Smooth muscle cell (in vitro differentiated cells): Measurements from ENCODE around the gene CDH4. TPM values are rescaled to one million over a fixed set of nuclear protein-coding genes. Genes with fewer than 3 reads are reported as not detected.

ENCODE experiments used
- DNase-seq: peaks from one replicate; lab custom pipeline; 2025; ENCODE audit not compliant: unreplicated experiment; lab: John Stamatoyannopoulos, UW
- H2AFZ ChIP-seq: fragments of 200-600 bp; sonication (generic); 2 replicates; pipeline ENCODE4 v1.6.0; 2016; ENCODE audit warnings: antibody characterized with exemption, low read depth, mild to moderate bottlenecking
- H3F3A ChIP-seq: fragments of 200-600 bp; sonication (generic); 2 replicates; pipeline ENCODE4 v1.6.0; 2017; ENCODE audit warnings: antibody characterized with exemption, low read depth
- H3K27ac ChIP-seq: fragments of 200-600 bp; sonication (generic); 2 replicates; pipeline ENCODE4 v1.5.1; 2016; ENCODE audit warnings: low read depth, mild to moderate bottlenecking
- H3K27me3 ChIP-seq: fragments of 200-600 bp; sonication (generic); 2 replicates; pipeline ENCODE4 v1.6.1; 2016; ENCODE audit warnings: low read depth, mild to moderate bottlenecking
- H3K36me3 ChIP-seq: fragments of 200-600 bp; sonication (generic); 2 replicates; pipeline ENCODE4 v1.5.1; 2016; ENCODE audit warnings: low read depth
- H3K4me1 ChIP-seq: fragments of 200-600 bp; sonication (generic); 2 replicates; pipeline ENCODE4 v1.5.1; 2016; ENCODE audit warnings: low read depth
- H3K4me2 ChIP-seq: fragments of 200-600 bp; sonication (generic); 2 replicates; pipeline ENCODE4 v1.6.0; 2016; ENCODE audit warnings: mild to moderate bottlenecking
- H3K4me3 ChIP-seq: fragments of 200-600 bp; sonication (generic); 2 replicates; pipeline ENCODE4 v1.5.1; 2016; ENCODE audit warnings: mild to moderate bottlenecking
- H3K79me2 ChIP-seq: fragments of 200-600 bp; sonication (generic); 2 replicates; pipeline ENCODE4 v1.6.0; 2016; ENCODE audit warnings: low read depth, mild to moderate bottlenecking
- H3K9ac ChIP-seq: fragments of 200-600 bp; sonication (generic); 2 replicates; pipeline ENCODE4 v1.6.0; 2016; ENCODE audit warnings: low read depth
- H3K9me3 ChIP-seq: fragments of 200-600 bp; sonication (generic); replicated peaks from 2 replicates; pipeline ENCODE4 v1.5.1; 2016; ENCODE audit warnings: low read depth
- H4K20me1 ChIP-seq: fragments of 200-600 bp; sonication (generic); 2 replicates; pipeline ENCODE4 v1.6.0; 2016; ENCODE audit warnings: low read depth
- WGBS: methylation state at CpG from one replicate; pipeline ENCODE4 v1.1.7; 2016; ENCODE audit warnings: low lambda C conversion rate; 5-methylcytosine and 5-hydroxymethylcytosine counted together
- polyA plus RNA-seq: library from polyadenylated mRNA; unstranded; fragments of >200 nt; fragmentation: Nextera tagmentation; extraction: Ambion mirVana; gene quantifications from 2 replicates; pipeline ENCODE4 v1.2.1, GENCODE V29; 2016
- total RNA-seq: library from RNA; depleted of rRNA; stranded (reverse); fragments of >200 nt; gene quantifications from 2 replicates; pipeline ENCODE4 v1.2.3, GENCODE V29; 2014
- TF ChIP-seq, protein P1 (sequence below): fragments of 200-600 bp; sonication (generic); IDR thresholded peaks from 2 replicates; pipeline ENCODE4 v1.5.1; 2017; ENCODE audit warnings: borderline replicate concordance, mild to moderate bottlenecking, antibody characterized with exemption; ENCODE audit not compliant: insufficient read depth, poor library complexity, severe bottlenecking

CDH4 gene
- total and polyA plus RNA-seq, 2 experiments from 2014 or later: 0.03 to 0.04 TPM

GRCh38 chr20:61859767-61860166 lies 607.7 kb downstream of the CDH4 start:
- H3K9me3 ChIP-seq: no peaks in the 10 kb centered on the region
- H3F3A ChIP-seq: no peaks in the 10 kb centered on the region
- no peaks in the 10 kb centered on the region for H3K79me2 ChIP-seq
- no peaks in the 10 kb centered on the region for H3K36me3 ChIP-seq
- H3K4me2 ChIP-seq: no peak overlapping the region
- WGBS: 92% methylated on average over 13 of the region's 13 CpGs
- H3K9ac ChIP-seq: no peak overlapping the region
- DNase-seq: no peak
- H4K20me1 ChIP-seq: no peaks in the 10 kb centered on the region
- H3K27me3 ChIP-seq: peaks cover 4% of the 10 kb centered on the region
- no peak overlapping the region for H3K4me3 ChIP-seq
- H3K4me1 ChIP-seq: no peaks in the 10 kb centered on the region
- H3K27ac ChIP-seq: no peak overlapping the region
- TF ChIP-seq, protein P1, sequence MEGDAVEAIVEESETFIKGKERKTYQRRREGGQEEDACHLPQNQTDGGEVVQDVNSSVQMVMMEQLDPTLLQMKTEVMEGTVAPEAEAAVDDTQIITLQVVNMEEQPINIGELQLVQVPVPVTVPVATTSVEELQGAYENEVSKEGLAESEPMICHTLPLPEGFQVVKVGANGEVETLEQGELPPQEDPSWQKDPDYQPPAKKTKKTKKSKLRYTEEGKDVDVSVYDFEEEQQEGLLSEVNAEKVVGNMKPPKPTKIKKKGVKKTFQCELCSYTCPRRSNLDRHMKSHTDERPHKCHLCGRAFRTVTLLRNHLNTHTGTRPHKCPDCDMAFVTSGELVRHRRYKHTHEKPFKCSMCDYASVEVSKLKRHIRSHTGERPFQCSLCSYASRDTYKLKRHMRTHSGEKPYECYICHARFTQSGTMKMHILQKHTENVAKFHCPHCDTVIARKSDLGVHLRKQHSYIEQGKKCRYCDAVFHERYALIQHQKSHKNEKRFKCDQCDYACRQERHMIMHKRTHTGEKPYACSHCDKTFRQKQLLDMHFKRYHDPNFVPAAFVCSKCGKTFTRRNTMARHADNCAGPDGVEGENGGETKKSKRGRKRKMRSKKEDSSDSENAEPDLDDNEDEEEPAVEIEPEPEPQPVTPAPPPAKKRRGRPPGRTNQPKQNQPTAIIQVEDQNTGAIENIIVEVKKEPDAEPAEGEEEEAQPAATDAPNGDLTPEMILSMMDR: no peak
- no peak overlapping the region for H2AFZ ChIP-seq

DNA sequence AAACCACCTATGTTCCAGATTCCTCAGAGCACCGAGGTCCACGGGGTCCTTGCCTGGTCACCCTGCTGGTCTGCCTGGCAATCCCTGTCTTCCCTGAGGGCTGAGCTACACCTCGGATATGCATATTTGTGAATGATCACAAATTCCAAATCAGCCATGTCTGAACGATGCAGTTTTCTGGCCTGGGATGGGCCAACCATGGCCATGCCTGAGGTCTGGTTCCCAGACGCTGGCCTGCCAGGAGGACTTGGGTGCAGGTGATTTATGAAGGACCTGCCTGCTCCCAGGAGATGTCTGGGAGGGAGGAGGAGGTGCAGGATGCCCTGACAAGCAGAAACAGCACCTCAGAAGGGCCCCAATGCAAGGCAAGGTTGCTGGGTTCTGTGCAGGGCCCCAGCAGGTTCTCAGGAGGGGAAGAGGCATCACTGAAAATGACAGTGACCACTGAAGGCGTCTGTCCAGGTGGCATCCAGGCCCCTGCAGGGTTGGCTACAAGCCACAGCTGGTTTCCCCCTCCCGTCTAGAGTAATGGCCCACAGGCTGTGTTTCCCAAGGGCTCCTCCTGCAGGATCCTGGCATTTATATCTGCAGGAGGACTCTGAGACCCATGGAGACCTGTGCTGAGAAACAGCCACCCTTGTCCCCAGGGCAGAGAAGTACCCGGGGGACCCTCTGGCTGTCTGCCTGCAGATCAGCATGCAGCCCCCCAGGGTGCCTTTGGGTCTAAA lies 608.4 kb downstream of the CDH4 start:
- Histone ChIP-seq H3K36me3 (no peaks in the 10 kb centered on the region), H4K20me1 (no peaks in the 10 kb centered on the region)

GRCh38 chr20:61861054-61861841 lies 609.2 kb downstream of the CDH4 start:
- Histone ChIP-seq H3K4me2 (no peak overlapping the region), H3K27ac (no peak overlapping the region), H3K4me1 (no peaks in the 10 kb centered on the region), H3K9me3 (no peaks in the 10 kb centered on the region), H3F3A (no peaks in the 10 kb centered on the region), H2AFZ (no peak overlapping the region), H3K9ac (no peak overlapping the region), H3K79me2 (no peaks in the 10 kb centered on the region), H3K27me3 (peaks cover 4% of the 10 kb centered on the region), H3K36me3 (no peaks in the 10 kb centered on the region), H4K20me1 (no peaks in the 10 kb centered on the region), H3K4me3 (no peak overlapping the region)
- DNase-seq: no peak
- TF ChIP-seq, protein P1: no peak
- 89% methylated on average over 33 of the region's 33 CpGs for WGBS

More for the DNA sequence above, 608.4 kb downstream of the CDH4 start:
- TF ChIP-seq, protein P1: no peak
- Histone ChIP-seq H3K4me2 (no peak overlapping the region), H2AFZ (no peak overlapping the region), H3K9me3 (no peaks in the 10 kb centered on the region), H3K79me2 (no peaks in the 10 kb centered on the region), H3K4me1 (no peaks in the 10 kb centered on the region), H3K9ac (no peak overlapping the region), H3K4me3 (no peak overlapping the region), H3K27ac (no peak overlapping the region), H3F3A (no peaks in the 10 kb centered on the region), H3K27me3 (peaks cover 4% of the 10 kb centered on the region)
- DNase-seq: no peak
- WGBS: 75% methylated on average over 8 of the region's 8 CpGs
